Transverse colon (tissue), 4 donors: ENCODE measurements around the gene HSPA8. TPM values are rescaled to one million over a fixed set of nuclear protein-coding genes. Genes with fewer than 3 reads are reported as not detected.
A peak's percentile ranks its signal among the peaks of the same experiment; 100 is the strongest.

ENCODE experiments used
- DNase-seq: peaks from one replicate; pipeline ENCODE4 v3.0.0-alpha.2; 2019
- H3K27ac ChIP-seq, 4 donors: fragments of 200-600 bp; sonication (generic); 2 replicates each; pipeline ENCODE4 v1.5.1; 2016 to 2018; ENCODE audit warnings: inconsistent platforms in 4 of 4
- H3K27me3 ChIP-seq: fragments of 200-600 bp; sonication (generic); 2 replicates; pipeline ENCODE4 v1.5.1; 2017; ENCODE audit warnings: inconsistent platforms
- H3K36me3 ChIP-seq, 4 donors: fragments of 200-600 bp; sonication (generic); 2 replicates each; pipeline ENCODE4 v1.5.1; 2017 to 2019; ENCODE audit warnings: inconsistent platforms in 4 of 4
- H3K4me1 ChIP-seq, 4 donors: fragments of 200-600 bp; sonication (generic); 2 replicates each; pipeline ENCODE4 v1.5.1; 2017 to 2020; ENCODE audit warnings: inconsistent platforms in 4 of 4
- H3K4me3 ChIP-seq, 4 donors: fragments of 200-600 bp; sonication (generic); 1 replicate in 1 of 4; 2 replicates in 3 of 4; pipeline versions ENCODE4 v1.5.1 to v1.6.1; 2017 to 2019; ENCODE audit warnings: inconsistent platforms in 4 of 4
- H3K9me3 ChIP-seq, 2 donors: fragments of 200-600 bp; sonication (generic); 2 replicates each; pipeline ENCODE4 v1.5.1; 2017 to 2019; ENCODE audit warnings: inconsistent platforms in 2 of 2
- CTCF ChIP-seq, 5 experiments: fragments of 200-600 bp in 3 of 5; fragments of 450-650 bp in 2 of 5; sonication (generic) in 3 of 5; IDR thresholded peaks; 1 replicate in 2 of 5; 2 replicates in 3 of 5; pipeline ENCODE4 v1.5.1; 2016 to 2017; ENCODE audit warnings: antibody characterized with exemption in 5 of 5, inconsistent platforms in 3 of 5, mild to moderate bottlenecking in 2 of 5, moderate library complexity in 1 of 5
- EP300 ChIP-seq: sonication (generic); formaldehyde crosslinking; IDR thresholded peaks from one replicate; pipeline ENCODE4 v1.6.1; 2017; ENCODE audit warnings: antibody characterized with exemption, low read depth
- POLR2A ChIP-seq: fragments of 450-650 bp; IDR thresholded peaks from one replicate; pipeline ENCODE4 v1.6.1; 2016; ENCODE audit warnings: antibody characterized with exemption, mild to moderate bottlenecking, moderate library complexity
- POLR2AphosphoS5 ChIP-seq, 3 donors: sonication (generic); formaldehyde crosslinking; IDR thresholded peaks; one replicate each; pipeline ENCODE4 v1.6.1; 2016; ENCODE audit warnings: antibody characterized with exemption in 3 of 3
- WGBS, 2 donors: methylation state at CpG; one replicate each; pipeline ENCODE4 v1.1.5; 2018; ENCODE audit warnings: low coverage in 1 of 2; 5-methylcytosine and 5-hydroxymethylcytosine counted together
- in situ Hi-C, 4 donors: fragments of 200-750 bp; cut with MboI; loops; one replicate each; pipeline versions ENCODE4 v1.15.0 to v1.15.1; 2017; ENCODE audit warnings: low sequenced_read_pairs in 3 of 4, low pct_ligation_motif_present in 1 of 4, low pct_unique_long_range_greater_than_20kb in 1 of 4
- intact Hi-C: fragments of 100-400 bp; cut with DNase I; formaldehyde crosslinking; loops from one replicate; pipeline ENCODE4 v1.15.1; 2023; ENCODE audit warnings: low total_unique reads
- small RNA-seq, 4 donors: library from RNA; depleted of rRNA; stranded (forward); fragments of <200 nt; gene quantifications; one replicate each; pipeline ENCODE3, GENCODE V24; 2016
- total RNA-seq, 4 donors: library from RNA; depleted of rRNA; stranded (reverse); fragments of >200 nt; gene quantifications; one replicate each; pipeline ENCODE4 v1.1.0, GENCODE V29; 2016

The HSPA8 gene
- total RNA-seq, 4 donors from 2014 or later, result 183 to 783 (median 651) TPM

GRCh38 chr11:123020968-123021367 is 41.0 kb downstream of the HSPA8 start:
- H3K9me3 ChIP-seq, result no peaks in the 10 kb centered on the region
- no peak overlapping the region for H3K4me3 ChIP-seq
- peaks cover 17% of the 10 kb centered on the region for H3K27me3 ChIP-seq
- peaks cover 0 to 10% (median 3%) of the 10 kb centered on the region in 4 donors for H3K4me1 ChIP-seq
- 30 to 57% methylated on average over 2 of the region's 2 CpGs for WGBS, 2 donors
- H3K36me3 ChIP-seq, result no peaks in the 10 kb centered on the region
- peak in 3 of 5 experiments; percentile 32 to 35 (median 33) for TF ChIP-seq CTCF (IDR thresholded peaks at IDR 0.05)
- no peak for TF ChIP-seq EP300
- TF ChIP-seq POLR2A, result no peak
- intact Hi-C loops, result loop anchor here (5.0 kb wide), 1 partner anchor 159 kb away; no protein-coding TSS in a partner anchor
- no peak overlapping the region for H3K27ac ChIP-seq
- DNase-seq, result peak; percentile 10
- in situ Hi-C loops, result loop anchor here (5.0 to 25.0 kb wide), 4 partner anchors 149 to 434 kb away; no protein-coding TSS in a partner anchor

- Histone ChIP-seq H3K27ac (no peak overlapping the region), H3K9me3 (no peaks in the 10 kb centered on the region), H3K36me3 (no peaks in the 10 kb centered on the region), H3K4me1 (peaks cover 0 to 10% (median 3%) of the 10 kb centered on the region in 4 donors), H3K27me3 (peaks cover 8% of the 10 kb centered on the region), H3K4me3 (no peak overlapping the region)
- in situ Hi-C loops, result loop anchor here in 2 of 4 donors (25.0 kb wide), 2 partner anchors 156 to 431 kb away; no protein-coding TSS in a partner anchor
- DNase-seq, result no peak
- 84% methylated on average over 9 of the region's 9 CpGs; no CpG with 5 or more reads in 1 of the 2 donors for WGBS, 2 donors
- intact Hi-C loops, result no loop called here
- TF ChIP-seq CTCF (IDR thresholded peaks at IDR 0.05), result no peak
- no peak for TF ChIP-seq EP300
- TF ChIP-seq POLR2AphosphoS5 (IDR thresholded peaks at IDR 0.05), result no peak
- no peak for TF ChIP-seq POLR2A
Observed at GRCh38 chr11:123018702-123019101, 43.2 kb downstream of the HSPA8 start.

GRCh38 chr11:123011510-123011909 is 50.4 kb downstream of the HSPA8 start:
- TF ChIP-seq POLR2AphosphoS5 (IDR thresholded peaks at IDR 0.05) (no peak), EP300 (no peak), CTCF (IDR thresholded peaks at IDR 0.05) (no peak), POLR2A (no peak)
- no peaks in the 10 kb centered on the region for H3K36me3 ChIP-seq
- H3K27me3 ChIP-seq, result no peaks in the 10 kb centered on the region
- no peak overlapping the region for H3K27ac ChIP-seq
- in situ Hi-C loops, result loop anchor here in 2 of 4 donors (25.0 kb wide), 2 partner anchors 149 to 424 kb away; no protein-coding TSS in a partner anchor
- intact Hi-C loops, result no loop called here
- DNase-seq, result no peak
- no peaks in the 10 kb centered on the region for H3K9me3 ChIP-seq
- 62% methylated on average over 4 of the region's 4 CpGs; no CpG with 5 or more reads in 1 of the 2 donors for WGBS, 2 donors
- no peak overlapping the region for H3K4me3 ChIP-seq
- no peaks in the 10 kb centered on the region for H3K4me1 ChIP-seq

Small RNAs within 50 kb of the gene (small RNA-seq; reads per million reads assigned to genes)
- gene RPL31P47 (0 reads per million in 4 donors), gene SNORD14C (0 reads per million in 4 donors), gene SNORD14D (0 reads per million in 4 donors), gene SNORD14E (62.1 to 462 (median 186) reads per million in 4 donors)

Other genes with a start within 250 kb of the HSPA8 start
- gene CRTAM, start 223.6 kb downstream of the HSPA8 start, total RNA-seq, result 1 to 10 TPM in 1 of 4 donors, under 1 TPM in 1, not detected in 2; 0.41 to 1.7 TPM
- gene JHY, start 179.4 kb downstream of the HSPA8 start, total RNA-seq, result 1 to 10 TPM in 3 of 4 donors, not detected in 1; 2.0 to 5.2 (median 4.4) TPM
- not detected for gene BSX, start 80.3 kb downstream of the HSPA8 start, total RNA-seq
- 10 to 100 TPM; 23.6 to 49.4 (median 38.0) TPM for gene CLMP, start 133.1 kb upstream of the HSPA8 start, total RNA-seq